K562 (cell line): ENCODE results near the gene UBXN11. TPM values are rescaled to one million over a fixed set of nuclear protein-coding genes. Genes with fewer than 3 reads are reported as not detected.
A peak's percentile ranks its signal among the peaks of the same experiment; 100 is the strongest.

Source experiments
- BCL6 ChIP-seq: fragments of 250-450 bp; sonication (Bioruptor Pico); IDR thresholded peaks from 2 replicates; pipeline ENCODE4 v1.4.0; 2020
- CBFA2T3 ChIP-seq: fragments of 450-650 bp; IDR thresholded peaks from 2 replicates; pipeline ENCODE4 v1.6.1; 2017
- DMBX1 ChIP-seq: fragments of 250-450 bp; sonication (Bioruptor Pico); IDR thresholded peaks from 2 replicates; pipeline ENCODE4 v1.8.0; 2022; ENCODE audit warnings: inconsistent platforms, mild to moderate bottlenecking, moderate library complexity, borderline replicate concordance
- MECOM ChIP-seq: fragments of 250-450 bp; sonication (Bioruptor Pico); IDR thresholded peaks from 2 replicates; pipeline ENCODE4 v1.8.0; 2022; ENCODE audit warnings: inconsistent platforms
- NFATC3 ChIP-seq: fragments of 450-650 bp; IDR thresholded peaks from 2 replicates; pipeline ENCODE4 v1.6.1; 2017; ENCODE audit warnings: mild to moderate bottlenecking
- SAFB2 ChIP-seq: fragments of 200-400 bp; formaldehyde crosslinking; IDR thresholded peaks from 2 replicates; pipeline ENCODE4 v1.6.1; 2018; ENCODE audit warnings: borderline replicate concordance, low read length, low read depth, moderate library complexity; ENCODE audit not compliant: severe bottlenecking
- TCF3 ChIP-seq: sonication (generic); formaldehyde crosslinking; IDR thresholded peaks from 2 replicates; pipeline ENCODE4 v1.4.0; 2020; ENCODE audit warnings: mild to moderate bottlenecking, missing genetic modification reagents
- THRAP3 ChIP-seq: fragments of 450-650 bp; IDR thresholded peaks from 2 replicates; pipeline ENCODE4 v1.6.1; 2016; ENCODE audit warnings: mild to moderate bottlenecking, inconsistent platforms, borderline replicate concordance
- ZBED1 ChIP-seq: IDR thresholded peaks from 2 replicates; pipeline ENCODE4 v1.6.1; 2014
- ZC3H8 ChIP-seq: fragments of 450-650 bp; IDR thresholded peaks from 2 replicates; pipeline ENCODE4 v1.6.1; 2017
- ZKSCAN8 ChIP-seq: fragments of 200-800 bp; sonication (Bioruptor generic); IDR thresholded peaks from 2 replicates; pipeline ENCODE4 v1.6.1; 2016; ENCODE audit warnings: missing genetic modification characterization, missing compliant biosample characterization
- ZNF324 ChIP-seq: fragments of 250-450 bp; sonication (Bioruptor Pico); IDR thresholded peaks from 2 replicates; pipeline ENCODE4 v1.4.0; 2020; ENCODE audit warnings: mild to moderate bottlenecking
- ZNF408 ChIP-seq: fragments of 250-450 bp; sonication (Bioruptor Pico); IDR thresholded peaks from 2 replicates; pipeline ENCODE4 v1.4.0; 2020; ENCODE audit warnings: low read depth, mild to moderate bottlenecking, moderate library complexity
- ZNF644 ChIP-seq: fragments of 200-800 bp; sonication (Bioruptor generic); IDR thresholded peaks from 2 replicates; pipeline ENCODE4 v1.6.1; 2016; ENCODE audit warnings: low read depth, missing genetic modification characterization, missing compliant biosample characterization
- ZNF668 ChIP-seq: fragments of 250-450 bp; sonication (Bioruptor Pico); IDR thresholded peaks from 2 replicates; pipeline ENCODE4 v1.8.0; 2022; ENCODE audit warnings: mild to moderate bottlenecking, inconsistent platforms
- polyA plus RNA-seq, 8 experiments: library from polyadenylated mRNA; depleted of rRNA in 4 of 8; stranded (reverse) in 5 of 8; unstranded in 3 of 8; fragments of >200 nt; fragmentation: Nextera tagmentation in 2 of 8; fragmentation: Illumina TruSeq in 1 of 8; extraction: Ambion mirVana in 2 of 8; extraction: Trizol in 1 of 8; gene quantifications; 2 replicates each; pipeline versions ENCODE4 v1.2.1 to v1.2.3, GENCODE V29; 2011 to 2014; ENCODE audit warnings: inconsistent platforms in 1 of 8, missing spikeins in 1 of 8
- total RNA-seq, 7 experiments: library from RNA; depleted of rRNA in 6 of 7; stranded (reverse); fragments of >200 nt in 6 of 7; fragmentation: Illumina TruSeq in 2 of 7; extraction: Trizol in 2 of 7; gene quantifications; 2 replicates each; pipeline versions ENCODE4 v1.2.1 to v1.2.3, GENCODE V29; 2011 to 2021; ENCODE audit warnings: low replicate concordance in 1 of 7
- TF ChIP-seq, protein P1 (sequence below): sonication (generic); formaldehyde crosslinking; IDR thresholded peaks from 2 replicates; pipeline ENCODE4 v1.8.1; 2023; ENCODE audit warnings: mild to moderate bottlenecking, missing genetic modification reagents
- TF ChIP-seq, protein P2 (sequence below): fragments of 250-450 bp; sonication (Bioruptor Pico); IDR thresholded peaks from 2 replicates; pipeline ENCODE4 v1.5.0; 2020; ENCODE audit warnings: mild to moderate bottlenecking
- TF ChIP-seq, protein P3 (sequence below): sonication (generic); formaldehyde crosslinking; IDR thresholded peaks from 2 replicates; pipeline ENCODE4 v1.8.0; 2023; ENCODE audit warnings: missing genetic modification reagents, mild to moderate bottlenecking, borderline replicate concordance

The UBXN11 gene
- total and polyA plus RNA-seq, 9 of the 15 experiments (the other 6 are each of a cell fraction or from before 2014, with no cell fraction given) = 0.48 to 34.3 (median 11.3) TPM

DNA sequence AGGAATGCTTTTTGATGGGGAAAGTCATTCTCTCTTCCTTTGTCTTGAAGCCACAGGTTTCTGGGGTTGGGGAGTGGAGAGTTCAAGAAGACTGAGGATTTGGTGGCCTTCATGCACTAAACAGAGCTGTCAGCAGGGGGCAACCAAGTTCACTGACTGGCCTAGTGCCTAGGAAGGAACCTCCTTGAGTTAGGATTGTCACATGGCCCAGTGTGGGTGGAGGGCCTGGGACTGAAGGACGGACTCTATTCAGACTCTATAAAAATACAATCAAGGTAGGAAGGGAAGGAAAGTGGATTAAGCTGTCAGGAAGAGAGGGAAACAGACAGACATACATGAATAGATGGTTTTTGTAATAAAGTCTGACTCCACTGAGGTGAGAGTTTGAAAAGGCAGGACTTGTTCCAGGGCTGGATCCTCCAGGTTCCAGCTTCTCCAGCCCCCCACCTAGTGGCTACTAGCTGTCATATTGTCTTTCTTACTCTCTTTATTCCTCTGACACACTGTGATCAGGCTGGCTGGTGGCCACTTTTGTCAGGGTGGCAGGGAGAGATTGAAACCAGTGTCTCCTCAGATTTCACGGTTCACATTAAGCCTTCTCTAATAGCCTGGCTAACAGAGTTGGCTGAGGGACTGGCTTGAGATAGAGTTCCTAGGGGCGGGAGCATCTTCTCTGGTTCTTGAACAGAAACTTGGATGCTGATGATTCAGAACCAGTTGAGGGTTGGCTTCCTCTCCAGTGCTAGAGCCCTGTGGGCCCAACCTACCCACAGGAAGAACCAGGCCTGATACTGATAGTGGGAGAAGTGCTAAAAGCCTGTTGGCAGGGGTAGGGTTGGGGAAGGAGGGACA lies 30.6 kb downstream of the UBXN11 start (continued):
- TF ChIP-seq DMBX1 (CRISPR knock-in tag) = no peak
- TF ChIP-seq ZNF644 = no peak
- no peak for TF ChIP-seq NFATC3
- TF ChIP-seq CBFA2T3 = peak; percentile 66; the same call in 1 of the 2 replicates
- 0 out of 2 replicates have a peak, but pooled peaks have one; percentile 40 for TF ChIP-seq ZBED1
- TF ChIP-seq TCF3 (CRISPR knock-in tag) = no peak; the same call in 1 of the 2 replicates
- TF ChIP-seq BCL6 (CRISPR knock-in tag) = no peak
- no peak; the same call in 1 of the 2 replicates for TF ChIP-seq THRAP3
- TF ChIP-seq, protein P1, sequence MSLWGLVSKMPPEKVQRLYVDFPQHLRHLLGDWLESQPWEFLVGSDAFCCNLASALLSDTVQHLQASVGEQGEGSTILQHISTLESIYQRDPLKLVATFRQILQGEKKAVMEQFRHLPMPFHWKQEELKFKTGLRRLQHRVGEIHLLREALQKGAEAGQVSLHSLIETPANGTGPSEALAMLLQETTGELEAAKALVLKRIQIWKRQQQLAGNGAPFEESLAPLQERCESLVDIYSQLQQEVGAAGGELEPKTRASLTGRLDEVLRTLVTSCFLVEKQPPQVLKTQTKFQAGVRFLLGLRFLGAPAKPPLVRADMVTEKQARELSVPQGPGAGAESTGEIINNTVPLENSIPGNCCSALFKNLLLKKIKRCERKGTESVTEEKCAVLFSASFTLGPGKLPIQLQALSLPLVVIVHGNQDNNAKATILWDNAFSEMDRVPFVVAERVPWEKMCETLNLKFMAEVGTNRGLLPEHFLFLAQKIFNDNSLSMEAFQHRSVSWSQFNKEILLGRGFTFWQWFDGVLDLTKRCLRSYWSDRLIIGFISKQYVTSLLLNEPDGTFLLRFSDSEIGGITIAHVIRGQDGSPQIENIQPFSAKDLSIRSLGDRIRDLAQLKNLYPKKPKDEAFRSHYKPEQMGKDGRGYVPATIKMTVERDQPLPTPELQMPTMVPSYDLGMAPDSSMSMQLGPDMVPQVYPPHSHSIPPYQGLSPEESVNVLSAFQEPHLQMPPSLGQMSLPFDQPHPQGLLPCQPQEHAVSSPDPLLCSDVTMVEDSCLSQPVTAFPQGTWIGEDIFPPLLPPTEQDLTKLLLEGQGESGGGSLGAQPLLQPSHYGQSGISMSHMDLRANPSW (CRISPR knock-in tag) = 0 out of 2 replicates have a peak, but pooled peaks have one; percentile 31
- TF ChIP-seq ZNF668 (CRISPR knock-in tag) = no peak
- no peak for TF ChIP-seq ZKSCAN8 (CRISPR knock-in tag)
- TF ChIP-seq ZNF408 = no peak
- TF ChIP-seq, protein P2, sequence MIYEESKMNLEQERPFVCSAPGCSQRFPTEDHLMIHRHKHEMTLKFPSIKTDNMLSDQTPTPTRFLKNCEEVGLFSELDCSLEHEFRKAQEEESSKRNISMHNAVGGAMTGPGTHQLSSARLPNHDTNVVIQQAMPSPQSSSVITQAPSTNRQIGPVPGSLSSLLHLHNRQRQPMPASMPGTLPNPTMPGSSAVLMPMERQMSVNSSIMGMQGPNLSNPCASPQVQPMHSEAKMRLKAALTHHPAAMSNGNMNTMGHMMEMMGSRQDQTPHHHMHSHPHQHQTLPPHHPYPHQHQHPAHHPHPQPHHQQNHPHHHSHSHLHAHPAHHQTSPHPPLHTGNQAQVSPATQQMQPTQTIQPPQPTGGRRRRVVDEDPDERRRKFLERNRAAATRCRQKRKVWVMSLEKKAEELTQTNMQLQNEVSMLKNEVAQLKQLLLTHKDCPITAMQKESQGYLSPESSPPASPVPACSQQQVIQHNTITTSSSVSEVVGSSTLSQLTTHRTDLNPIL (CRISPR knock-in tag) = no peak
- TF ChIP-seq, protein P3, sequence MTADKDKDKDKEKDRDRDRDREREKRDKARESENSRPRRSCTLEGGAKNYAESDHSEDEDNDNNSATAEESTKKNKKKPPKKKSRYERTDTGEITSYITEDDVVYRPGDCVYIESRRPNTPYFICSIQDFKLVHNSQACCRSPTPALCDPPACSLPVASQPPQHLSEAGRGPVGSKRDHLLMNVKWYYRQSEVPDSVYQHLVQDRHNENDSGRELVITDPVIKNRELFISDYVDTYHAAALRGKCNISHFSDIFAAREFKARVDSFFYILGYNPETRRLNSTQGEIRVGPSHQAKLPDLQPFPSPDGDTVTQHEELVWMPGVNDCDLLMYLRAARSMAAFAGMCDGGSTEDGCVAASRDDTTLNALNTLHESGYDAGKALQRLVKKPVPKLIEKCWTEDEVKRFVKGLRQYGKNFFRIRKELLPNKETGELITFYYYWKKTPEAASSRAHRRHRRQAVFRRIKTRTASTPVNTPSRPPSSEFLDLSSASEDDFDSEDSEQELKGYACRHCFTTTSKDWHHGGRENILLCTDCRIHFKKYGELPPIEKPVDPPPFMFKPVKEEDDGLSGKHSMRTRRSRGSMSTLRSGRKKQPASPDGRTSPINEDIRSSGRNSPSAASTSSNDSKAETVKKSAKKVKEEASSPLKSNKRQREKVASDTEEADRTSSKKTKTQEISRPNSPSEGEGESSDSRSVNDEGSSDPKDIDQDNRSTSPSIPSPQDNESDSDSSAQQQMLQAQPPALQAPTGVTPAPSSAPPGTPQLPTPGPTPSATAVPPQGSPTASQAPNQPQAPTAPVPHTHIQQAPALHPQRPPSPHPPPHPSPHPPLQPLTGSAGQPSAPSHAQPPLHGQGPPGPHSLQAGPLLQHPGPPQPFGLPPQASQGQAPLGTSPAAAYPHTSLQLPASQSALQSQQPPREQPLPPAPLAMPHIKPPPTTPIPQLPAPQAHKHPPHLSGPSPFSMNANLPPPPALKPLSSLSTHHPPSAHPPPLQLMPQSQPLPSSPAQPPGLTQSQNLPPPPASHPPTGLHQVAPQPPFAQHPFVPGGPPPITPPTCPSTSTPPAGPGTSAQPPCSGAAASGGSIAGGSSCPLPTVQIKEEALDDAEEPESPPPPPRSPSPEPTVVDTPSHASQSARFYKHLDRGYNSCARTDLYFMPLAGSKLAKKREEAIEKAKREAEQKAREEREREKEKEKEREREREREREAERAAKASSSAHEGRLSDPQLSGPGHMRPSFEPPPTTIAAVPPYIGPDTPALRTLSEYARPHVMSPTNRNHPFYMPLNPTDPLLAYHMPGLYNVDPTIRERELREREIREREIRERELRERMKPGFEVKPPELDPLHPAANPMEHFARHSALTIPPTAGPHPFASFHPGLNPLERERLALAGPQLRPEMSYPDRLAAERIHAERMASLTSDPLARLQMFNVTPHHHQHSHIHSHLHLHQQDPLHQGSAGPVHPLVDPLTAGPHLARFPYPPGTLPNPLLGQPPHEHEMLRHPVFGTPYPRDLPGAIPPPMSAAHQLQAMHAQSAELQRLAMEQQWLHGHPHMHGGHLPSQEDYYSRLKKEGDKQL (CRISPR knock-in tag) = no peak
- TF ChIP-seq SAFB2 = no peak
- TF ChIP-seq ZNF324 (CRISPR knock-in tag) = no peak
- no peak for TF ChIP-seq ZC3H8
- TF ChIP-seq MECOM (CRISPR knock-in tag) = no peak; the same call in 1 of the 2 replicates
